ENCODE data around the gene RAD23A.

DNA sequence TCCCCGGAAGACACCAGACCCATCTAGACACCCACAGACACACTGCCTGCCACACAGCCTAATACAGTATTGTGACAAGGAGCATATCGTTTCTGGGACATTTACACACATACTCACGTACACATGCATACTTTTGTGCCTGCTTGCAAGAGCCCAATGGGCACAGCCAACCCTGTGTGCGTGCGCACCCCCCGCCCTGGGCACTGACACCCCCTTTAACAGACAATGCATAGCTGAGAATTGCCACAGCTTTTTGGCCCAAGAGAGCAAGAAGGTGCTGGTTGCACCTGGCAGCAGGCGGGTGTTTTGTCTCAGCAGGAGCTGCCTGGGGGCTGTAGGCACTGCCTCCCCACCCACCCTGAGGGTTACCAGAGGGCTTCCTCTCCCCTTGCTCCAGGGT is 47.9 kb downstream of the RAD23A start:
- TF ChIP-seq, protein P1, sequence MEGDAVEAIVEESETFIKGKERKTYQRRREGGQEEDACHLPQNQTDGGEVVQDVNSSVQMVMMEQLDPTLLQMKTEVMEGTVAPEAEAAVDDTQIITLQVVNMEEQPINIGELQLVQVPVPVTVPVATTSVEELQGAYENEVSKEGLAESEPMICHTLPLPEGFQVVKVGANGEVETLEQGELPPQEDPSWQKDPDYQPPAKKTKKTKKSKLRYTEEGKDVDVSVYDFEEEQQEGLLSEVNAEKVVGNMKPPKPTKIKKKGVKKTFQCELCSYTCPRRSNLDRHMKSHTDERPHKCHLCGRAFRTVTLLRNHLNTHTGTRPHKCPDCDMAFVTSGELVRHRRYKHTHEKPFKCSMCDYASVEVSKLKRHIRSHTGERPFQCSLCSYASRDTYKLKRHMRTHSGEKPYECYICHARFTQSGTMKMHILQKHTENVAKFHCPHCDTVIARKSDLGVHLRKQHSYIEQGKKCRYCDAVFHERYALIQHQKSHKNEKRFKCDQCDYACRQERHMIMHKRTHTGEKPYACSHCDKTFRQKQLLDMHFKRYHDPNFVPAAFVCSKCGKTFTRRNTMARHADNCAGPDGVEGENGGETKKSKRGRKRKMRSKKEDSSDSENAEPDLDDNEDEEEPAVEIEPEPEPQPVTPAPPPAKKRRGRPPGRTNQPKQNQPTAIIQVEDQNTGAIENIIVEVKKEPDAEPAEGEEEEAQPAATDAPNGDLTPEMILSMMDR (conservative IDR thresholded peaks at IDR 0.05 in 1 of 2, IDR thresholded peaks at IDR 0.05 in 1 of 2; ENCODE audit: low read depth in 1 of 2, low read length in 2 of 2): no peak
- no peak for TF ChIP-seq EZH2 (IDR thresholded peaks at IDR 0.05; ENCODE audit: low read length, missing control alignments)
